ENCODE data around the gene PIM3.

The PIM3 gene

DNA sequence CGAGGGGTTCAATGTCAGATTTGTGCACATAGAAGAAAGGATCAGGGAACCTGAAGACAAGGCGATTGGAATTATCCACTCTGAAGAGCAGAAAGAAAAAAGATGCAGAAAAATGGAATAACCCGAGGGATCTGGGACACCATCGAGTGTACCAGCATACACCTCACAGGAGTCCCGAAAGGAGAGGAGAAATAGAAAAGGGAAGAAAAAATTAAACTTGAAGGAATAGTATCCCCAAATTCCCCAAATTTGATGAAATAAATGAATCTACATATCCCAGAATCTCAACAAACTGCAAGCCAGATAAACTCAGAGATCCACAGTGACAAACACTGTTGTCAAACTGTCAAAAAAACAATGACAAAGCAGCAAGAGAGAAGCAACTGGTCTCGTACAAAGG, 30.6 kb downstream of the PIM3 start:
- Histone ChIP-seq H2AFZ (no peak overlapping the region), H3K4me1 (no peaks in the 10 kb centered on the region), H3K36me3 (ENCODE audit: control insufficient read depth, insufficient read depth, low read length) (no peaks in the 10 kb centered on the region), H3K4me3 (ENCODE audit: low read depth, low read length) (no peak overlapping the region), H3K27me3 (ENCODE audit: control insufficient read depth, insufficient read depth, low read length) (no peaks in the 10 kb centered on the region), H3K4me2 (ENCODE audit: low read length) (no peak overlapping the region), H3K9ac (no peak overlapping the region), H3K79me2 (no peaks in the 10 kb centered on the region), H3K27ac (no peak overlapping the region), H3K9me3 (ENCODE audit: control insufficient read depth, low read length) (no peaks in the 10 kb centered on the region)
- TF ChIP-seq, protein P1, sequence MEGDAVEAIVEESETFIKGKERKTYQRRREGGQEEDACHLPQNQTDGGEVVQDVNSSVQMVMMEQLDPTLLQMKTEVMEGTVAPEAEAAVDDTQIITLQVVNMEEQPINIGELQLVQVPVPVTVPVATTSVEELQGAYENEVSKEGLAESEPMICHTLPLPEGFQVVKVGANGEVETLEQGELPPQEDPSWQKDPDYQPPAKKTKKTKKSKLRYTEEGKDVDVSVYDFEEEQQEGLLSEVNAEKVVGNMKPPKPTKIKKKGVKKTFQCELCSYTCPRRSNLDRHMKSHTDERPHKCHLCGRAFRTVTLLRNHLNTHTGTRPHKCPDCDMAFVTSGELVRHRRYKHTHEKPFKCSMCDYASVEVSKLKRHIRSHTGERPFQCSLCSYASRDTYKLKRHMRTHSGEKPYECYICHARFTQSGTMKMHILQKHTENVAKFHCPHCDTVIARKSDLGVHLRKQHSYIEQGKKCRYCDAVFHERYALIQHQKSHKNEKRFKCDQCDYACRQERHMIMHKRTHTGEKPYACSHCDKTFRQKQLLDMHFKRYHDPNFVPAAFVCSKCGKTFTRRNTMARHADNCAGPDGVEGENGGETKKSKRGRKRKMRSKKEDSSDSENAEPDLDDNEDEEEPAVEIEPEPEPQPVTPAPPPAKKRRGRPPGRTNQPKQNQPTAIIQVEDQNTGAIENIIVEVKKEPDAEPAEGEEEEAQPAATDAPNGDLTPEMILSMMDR (IDR thresholded peaks at IDR 0.05), result no peak

- Histone ChIP-seq H3K4me2 (ENCODE audit: low read length) (no peak overlapping the region), H3K4me1 (no peaks in the 10 kb centered on the region), H3K9ac (no peak overlapping the region), H3K27me3 (ENCODE audit: control insufficient read depth, insufficient read depth, low read length) (no peaks in the 10 kb centered on the region), H3K27ac (no peak overlapping the region), H3K4me3 (ENCODE audit: low read depth, low read length) (no peak overlapping the region), H2AFZ (no peak overlapping the region), H3K9me3 (ENCODE audit: control insufficient read depth, low read length) (no peaks in the 10 kb centered on the region), H3K79me2 (no peaks in the 10 kb centered on the region), H3K36me3 (ENCODE audit: control insufficient read depth, insufficient read depth, low read length) (no peaks in the 10 kb centered on the region)
- TF ChIP-seq, protein P1 (IDR thresholded peaks at IDR 0.05), result no peak
These were observed 31.4 kb downstream of the PIM3 start for GRCh38 chr22:49991907-49992533.

- H3K4me3 ChIP-seq (ENCODE audit: low read depth, low read length), result no peak overlapping the region
These were observed 32.5 kb downstream of the PIM3 start for GRCh38 chr22:49992921-49993648.

GRCh38 chr22:49993649-49994360, 33.2 kb downstream of the PIM3 start:
- H3K27ac ChIP-seq, result no peak overlapping the region
- no peak overlapping the region for H3K9ac ChIP-seq
- H2AFZ ChIP-seq, result no peak overlapping the region
- no peaks in the 10 kb centered on the region for H3K27me3 ChIP-seq (ENCODE audit: control insufficient read depth, insufficient read depth, low read length)
- no peak overlapping the region for H3K4me2 ChIP-seq (ENCODE audit: low read length)
- no peaks in the 10 kb centered on the region for H3K36me3 ChIP-seq (ENCODE audit: control insufficient read depth, insufficient read depth, low read length)
- no peaks in the 10 kb centered on the region for H3K79me2 ChIP-seq
- H3K4me1 ChIP-seq, result no peaks in the 10 kb centered on the region
- no peaks in the 10 kb centered on the region for H3K9me3 ChIP-seq (ENCODE audit: control insufficient read depth, low read length)
- TF ChIP-seq, protein P1 (IDR thresholded peaks at IDR 0.05), result no peak
- H3K4me3 ChIP-seq (ENCODE audit: low read depth, low read length), result no peak overlapping the region

More at GRCh38 chr22:49992921-49993648, 32.5 kb downstream of the PIM3 start:
- H3K27me3 ChIP-seq (ENCODE audit: control insufficient read depth, insufficient read depth, low read length), result no peaks in the 10 kb centered on the region
- no peak overlapping the region for H2AFZ ChIP-seq
- H3K27ac ChIP-seq, result no peak overlapping the region
- TF ChIP-seq, protein P1 (IDR thresholded peaks at IDR 0.05), result peak; percentile 60
- H3K4me1 ChIP-seq, result no peaks in the 10 kb centered on the region
- H3K79me2 ChIP-seq, result no peaks in the 10 kb centered on the region
- no peaks in the 10 kb centered on the region for H3K9me3 ChIP-seq (ENCODE audit: control insufficient read depth, low read length)
- no peak overlapping the region for H3K9ac ChIP-seq
- H3K36me3 ChIP-seq (ENCODE audit: control insufficient read depth, insufficient read depth, low read length), result no peaks in the 10 kb centered on the region
- H3K4me2 ChIP-seq (ENCODE audit: low read length), result no peak overlapping the region

All from parathyroid adenoma (tissue), 2 donors.